Upper lobe of left lung (tissue), 4 donors: ENCODE results near the gene RNF17.

Experiments used
- EP300 ChIP-seq, 4 donors: sonication (generic); formaldehyde crosslinking; IDR thresholded peaks; one replicate each; pipeline ENCODE4 v1.5.1; 2017; ENCODE audit warnings: antibody characterized with exemption in 4 of 4, control low read depth in 2 of 4
- POLR2A ChIP-seq, 4 donors: fragments of 450-650 bp; IDR thresholded peaks; one replicate each; pipeline ENCODE4 v1.5.1; 2016 to 2017; ENCODE audit warnings: antibody characterized with exemption in 4 of 4, mild to moderate bottlenecking in 2 of 4
- POLR2AphosphoS5 ChIP-seq, 2 donors: sonication (generic); formaldehyde crosslinking; IDR thresholded peaks; one replicate each; pipeline ENCODE4 v1.5.1; 2017; ENCODE audit warnings: antibody characterized with exemption in 2 of 2
- TF ChIP-seq, protein P1 (sequence below), 6 experiments: fragments of 450-650 bp in 4 of 6; fragments of 200-600 bp in 2 of 6; sonication (generic) in 2 of 6; IDR thresholded peaks; one replicate each; pipeline ENCODE4 v1.5.1; 2016 to 2019; ENCODE audit warnings: antibody characterized with exemption in 6 of 6

DNA sequence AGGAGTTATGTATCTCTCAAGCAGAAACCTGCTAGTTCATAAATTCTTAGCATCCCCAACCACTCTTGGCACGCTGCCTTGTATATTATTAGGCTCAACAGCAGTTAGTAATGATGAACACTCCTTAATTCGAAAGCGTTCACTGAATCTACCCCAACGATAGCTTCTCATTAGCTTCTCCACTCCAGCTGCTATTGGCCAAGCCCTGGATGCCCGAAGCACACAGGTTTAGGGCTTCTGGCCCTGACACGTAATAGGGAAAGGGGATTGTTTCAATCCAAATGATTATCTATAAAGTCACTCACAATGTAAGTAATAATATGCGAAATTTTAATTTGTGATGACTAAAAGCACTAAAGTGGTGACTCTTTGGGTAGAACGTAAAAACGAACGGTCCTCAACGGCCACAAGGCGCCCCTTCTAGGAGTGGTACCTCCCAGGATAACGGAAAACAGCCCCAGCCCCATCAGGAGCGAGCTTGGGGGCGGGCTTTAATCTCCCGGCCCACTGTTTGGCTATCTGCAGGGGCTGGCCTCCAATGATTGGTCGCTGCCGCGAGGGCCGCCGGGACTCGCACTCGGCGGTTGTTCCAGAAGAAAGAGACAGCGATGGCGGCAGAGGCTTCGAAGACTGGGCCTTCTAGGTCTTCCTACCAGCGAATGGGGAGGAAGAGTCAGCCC, at the start of gene RNF17:
- TF ChIP-seq, protein P1, sequence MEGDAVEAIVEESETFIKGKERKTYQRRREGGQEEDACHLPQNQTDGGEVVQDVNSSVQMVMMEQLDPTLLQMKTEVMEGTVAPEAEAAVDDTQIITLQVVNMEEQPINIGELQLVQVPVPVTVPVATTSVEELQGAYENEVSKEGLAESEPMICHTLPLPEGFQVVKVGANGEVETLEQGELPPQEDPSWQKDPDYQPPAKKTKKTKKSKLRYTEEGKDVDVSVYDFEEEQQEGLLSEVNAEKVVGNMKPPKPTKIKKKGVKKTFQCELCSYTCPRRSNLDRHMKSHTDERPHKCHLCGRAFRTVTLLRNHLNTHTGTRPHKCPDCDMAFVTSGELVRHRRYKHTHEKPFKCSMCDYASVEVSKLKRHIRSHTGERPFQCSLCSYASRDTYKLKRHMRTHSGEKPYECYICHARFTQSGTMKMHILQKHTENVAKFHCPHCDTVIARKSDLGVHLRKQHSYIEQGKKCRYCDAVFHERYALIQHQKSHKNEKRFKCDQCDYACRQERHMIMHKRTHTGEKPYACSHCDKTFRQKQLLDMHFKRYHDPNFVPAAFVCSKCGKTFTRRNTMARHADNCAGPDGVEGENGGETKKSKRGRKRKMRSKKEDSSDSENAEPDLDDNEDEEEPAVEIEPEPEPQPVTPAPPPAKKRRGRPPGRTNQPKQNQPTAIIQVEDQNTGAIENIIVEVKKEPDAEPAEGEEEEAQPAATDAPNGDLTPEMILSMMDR (IDR thresholded peaks at IDR 0.05) = no peak
- TF ChIP-seq POLR2A (IDR thresholded peaks at IDR 0.05) (no peak), EP300 (IDR thresholded peaks at IDR 0.05) (no peak), POLR2AphosphoS5 (IDR thresholded peaks at IDR 0.05) (no peak)
